NOMO-1 (cell line): ENCODE data around the gene ZSCAN10.

Experiments
- DNase-seq, 2 experiments: peaks; one replicate each; lab custom pipeline; 2025; ENCODE audit not compliant: unreplicated experiment in 2 of 2; lab: John Stamatoyannopoulos, UW

Gene ZSCAN10

DNA sequence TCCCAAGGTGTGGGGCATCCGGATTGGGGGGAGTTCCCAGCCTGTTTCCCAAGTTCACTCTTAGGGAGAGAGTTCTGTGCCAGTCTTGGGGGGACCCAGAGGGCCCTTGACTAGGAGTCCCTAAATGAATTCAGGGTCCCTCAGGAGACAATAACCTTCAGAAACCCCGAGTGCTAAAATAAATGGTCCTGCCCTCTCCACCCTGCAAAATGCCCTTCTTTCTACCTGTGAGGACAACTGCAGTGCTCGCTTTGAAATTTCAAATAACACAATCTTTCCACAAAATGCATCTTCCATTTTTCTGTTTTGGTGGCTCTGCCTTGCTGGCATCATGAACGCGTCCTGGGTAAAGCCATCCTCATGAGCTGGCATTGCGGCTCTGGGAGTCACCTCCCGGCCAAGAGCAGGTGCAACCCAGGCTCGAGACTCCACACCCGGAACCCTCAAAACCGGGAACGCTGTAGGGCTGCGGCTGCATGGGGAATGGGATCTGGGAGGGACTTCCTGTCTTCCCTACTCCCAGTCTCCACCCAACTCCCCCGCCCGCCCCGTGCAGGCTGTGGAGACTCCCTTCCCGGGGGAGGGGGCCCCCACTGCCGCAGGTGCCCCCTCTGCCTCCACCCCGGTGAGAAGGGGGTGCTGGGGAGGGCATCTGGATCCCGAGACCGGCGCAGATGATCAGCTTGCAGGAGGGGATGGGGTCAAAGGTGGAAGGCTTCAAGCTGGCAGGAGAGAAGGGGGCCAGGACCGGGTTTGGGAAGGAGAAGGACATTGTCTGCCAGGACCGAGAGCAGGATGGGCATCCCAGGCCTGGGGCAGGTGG, 13.2 kb upstream of the ZSCAN10 start, which contains the start of gene ZNF205:
TSS of gene ZNF205 (plus strand) at position 529 of the 823 bp plus-strand sequence. CDS start 845 bp downstream, outside the sequence.
- DNase-seq: no peak

GRCh38 chr16:3106205-3106928, 7.3 kb upstream of the ZSCAN10 start:
- peak; percentile 81 to 92 for DNase-seq

- DNase-seq: peak; percentile 21 to 22
These were observed 2.9 kb upstream of the ZSCAN10 start for GRCh38 chr16:3101841-3102470.

- peak; percentile 38 to 55 for DNase-seq
These were observed 2.1 kb upstream of the ZSCAN10 start for GRCh38 chr16:3101018-3101840.

- peak; percentile 90 to 94 for DNase-seq
These were observed 822 bp upstream of the ZSCAN10 start for GRCh38 chr16:3099732-3100499.

DNA sequence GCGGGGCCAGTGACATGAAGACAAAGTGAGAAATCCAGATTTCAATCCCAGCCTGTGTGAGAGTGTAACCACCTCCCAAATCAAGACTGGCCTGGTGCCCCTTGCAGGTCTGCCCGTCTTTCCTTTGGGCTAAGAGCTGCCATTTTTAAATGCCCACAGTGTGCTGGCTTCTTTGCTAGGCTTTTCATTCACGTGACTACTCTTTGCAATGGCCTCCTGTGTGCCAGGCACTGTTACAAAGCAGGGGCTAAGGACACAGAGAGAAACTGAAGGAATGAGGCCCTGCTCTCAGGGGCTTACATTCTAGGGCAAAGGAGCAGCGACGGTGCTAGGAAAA, 269 bp upstream of the ZSCAN10 start:
- no peak for DNase-seq

DNA sequence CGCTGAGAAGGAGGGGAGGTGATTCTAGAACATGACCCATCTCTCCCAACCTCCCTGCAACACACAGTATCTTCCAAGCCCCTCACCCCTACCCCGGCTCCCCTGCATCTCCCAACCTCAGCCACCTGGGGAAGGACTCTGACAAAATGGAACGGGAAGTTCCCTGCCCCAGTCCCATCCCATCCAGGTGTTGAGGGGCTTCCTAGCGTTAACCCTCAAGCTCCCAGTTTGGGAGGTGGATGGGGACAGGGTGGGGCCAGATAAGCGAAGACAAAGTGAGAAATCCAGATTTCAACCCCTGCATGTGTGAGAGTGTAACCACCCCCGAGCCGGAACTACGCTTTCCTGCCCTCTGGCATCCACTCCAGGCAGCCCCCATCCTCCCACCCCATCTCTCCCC, 1.8 kb downstream of the ZSCAN10 start:
- no peak for DNase-seq

- no peak for DNase-seq
These were observed 2.7 kb downstream of the ZSCAN10 start for GRCh38 chr16:3096362-3096761.

- DNase-seq: peak; percentile 83 to 87
These were observed 3.2 kb downstream of the ZSCAN10 start for GRCh38 chr16:3095869-3096268.

DNA sequence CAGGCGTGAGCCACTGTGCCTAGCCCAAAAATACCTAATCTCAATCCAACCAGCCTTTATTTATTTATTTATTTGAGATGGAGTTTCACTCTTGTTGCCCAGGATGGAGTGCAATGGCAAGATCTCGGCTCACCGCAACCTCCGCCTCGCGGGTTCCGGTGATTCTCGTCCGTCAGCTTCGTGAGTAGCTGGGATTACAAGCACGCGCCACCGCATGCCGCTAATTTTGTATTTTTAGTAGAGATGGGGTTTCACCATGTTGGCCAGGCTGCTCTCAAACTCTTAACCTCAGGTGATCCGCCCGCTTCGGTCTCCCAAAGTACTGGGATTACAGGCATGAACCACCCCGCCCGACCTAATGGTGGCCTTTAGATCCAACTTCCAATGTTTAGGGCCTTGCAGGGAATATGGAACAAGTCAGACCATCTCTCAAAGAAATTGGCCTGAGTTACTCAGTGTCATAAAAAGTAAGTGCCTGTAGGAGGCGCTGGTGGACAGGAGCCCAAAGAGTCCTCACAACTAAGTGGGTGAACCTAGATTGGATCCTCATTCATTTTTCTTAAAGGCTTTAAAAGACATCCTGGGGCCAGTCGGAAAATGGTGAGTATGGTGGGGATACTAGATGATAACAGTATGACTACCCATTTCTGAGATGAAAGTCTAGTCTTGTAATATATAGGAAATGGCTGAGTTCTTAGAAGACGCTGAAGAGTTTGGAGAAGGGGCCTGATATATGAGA, 4.6 kb downstream of the ZSCAN10 start:
- DNase-seq: peak; percentile 61 to 76

DNA sequence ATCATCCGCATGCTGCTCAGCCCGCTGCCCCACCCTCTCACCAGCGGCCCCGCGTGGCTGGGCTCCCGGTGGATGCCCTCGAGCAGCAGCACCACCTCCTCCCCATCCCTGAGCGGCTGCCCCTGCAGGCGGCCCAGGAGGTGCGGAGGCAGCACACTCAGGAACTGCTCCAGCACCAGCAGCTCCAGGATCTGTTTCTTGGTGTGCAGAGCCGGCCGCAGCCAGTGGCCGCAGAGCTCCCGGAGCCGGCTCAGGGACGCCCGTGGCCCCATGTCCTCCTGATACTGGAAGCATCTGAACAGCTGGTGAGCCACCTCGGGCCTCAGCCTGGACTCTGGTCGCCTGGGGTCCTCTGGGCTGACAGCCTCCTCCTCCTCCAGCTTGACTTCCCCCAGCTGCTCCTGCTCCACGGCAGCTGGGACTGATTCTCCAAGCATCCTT, 6.6 kb downstream of the ZSCAN10 start:
- DNase-seq: no peak

DNA sequence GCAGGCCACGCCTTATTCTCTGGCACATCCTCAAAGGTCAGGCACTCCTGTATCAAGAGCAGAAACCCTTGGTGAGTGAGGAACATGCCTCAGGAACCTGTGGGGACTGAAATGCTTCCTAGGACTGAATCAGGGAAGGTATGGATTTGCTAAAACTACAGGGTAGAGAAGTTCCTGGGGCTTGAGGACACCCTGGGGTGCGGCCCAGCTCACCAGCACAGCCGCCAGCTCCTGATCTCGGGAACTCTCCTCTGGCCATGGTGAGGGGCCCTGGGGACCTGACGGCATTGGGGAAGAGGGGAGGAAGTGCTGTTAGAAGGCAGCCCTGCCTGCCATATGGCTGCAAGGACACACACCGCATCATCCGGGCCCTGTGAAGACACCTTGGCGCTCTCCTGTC, 7.5 kb downstream of the ZSCAN10 start:
- no peak for DNase-seq

GRCh38 chr16:3089717-3090592, 9.1 kb downstream of the ZSCAN10 start:
- no peak for DNase-seq

GRCh38 chr16:3088925-3089716, 10.0 kb downstream of the ZSCAN10 start:
- no peak for DNase-seq

DNA sequence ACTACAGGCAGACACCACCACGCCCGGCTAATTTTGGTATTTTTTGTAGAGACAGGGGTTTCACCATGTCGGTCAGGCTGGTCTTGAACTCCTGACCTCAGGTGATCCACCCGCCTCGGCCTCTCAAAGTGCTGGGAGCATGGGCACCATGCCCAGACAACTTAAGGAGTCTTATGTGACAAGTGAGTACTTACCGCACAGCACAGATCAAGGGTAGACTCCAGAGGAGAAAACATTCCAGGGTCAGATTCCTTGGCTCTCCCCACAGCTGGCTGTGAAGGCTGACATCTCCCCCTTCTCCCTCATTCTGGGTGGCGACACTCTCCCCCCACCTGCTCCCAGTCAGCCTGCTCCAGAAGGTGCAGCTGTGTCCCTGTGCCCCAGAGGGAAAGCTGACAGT, 10.6 kb downstream of the ZSCAN10 start:
- DNase-seq: no peak

- DNase-seq: no peak
These were observed 11.6 kb downstream of the ZSCAN10 start for GRCh38 chr16:3087243-3088235.
